Measurements from ENCODE around the gene SEC63. TPM values are rescaled to one million over a fixed set of nuclear protein-coding genes. Genes with fewer than 3 reads are reported as not detected.

The SEC63 gene
- total RNA-seq, 1 donor from 2014 or later, result 87.1 TPM

GRCh38 chr6:107988570-107988969, 30.6 kb upstream of the SEC63 start:
- H3K27ac Mint-ChIP-seq, result no peak overlapping the region
- no peaks in the 10 kb centered on the region for H3K36me3 Mint-ChIP-seq (ENCODE audit: low read depth)
- no peaks in the 10 kb centered on the region for H3K9me3 Mint-ChIP-seq
- H3K4me1 Mint-ChIP-seq (ENCODE audit: low read depth), result peaks cover 7% of the 10 kb centered on the region
- no peak overlapping the region for H3K4me3 Mint-ChIP-seq
- DNase-seq (ENCODE audit: low spot score), result no peak
- intact Hi-C loops (cut with micrococcal nuclease), result loop anchor here (10.0 kb wide), 1 partner anchor 506 kb away; no protein-coding TSS in a partner anchor
- H3K27me3 Mint-ChIP-seq (ENCODE audit: insufficient read depth), result peaks cover 2% of the 10 kb centered on the region

- Mint-ChIP-seq H3K27me3 (ENCODE audit: insufficient read depth) (peaks cover 4% of the 10 kb centered on the region), H3K4me3 (no peak overlapping the region), H3K9me3 (no peaks in the 10 kb centered on the region), H3K36me3 (ENCODE audit: low read depth) (no peaks in the 10 kb centered on the region), H3K4me1 (ENCODE audit: low read depth) (peaks cover 7% of the 10 kb centered on the region), H3K27ac (no peak overlapping the region)
- no peak for DNase-seq (ENCODE audit: low spot score)
- intact Hi-C loops (cut with micrococcal nuclease), result loop anchor here (10.0 kb wide), 1 partner anchor 507 kb away; no protein-coding TSS in a partner anchor
Measured at GRCh38 chr6:107987805-107988204, 29.8 kb upstream of the SEC63 start.

- H3K27ac Mint-ChIP-seq, result no peak overlapping the region
- intact Hi-C loops (cut with micrococcal nuclease), result loop anchor here (10.0 kb wide), 1 partner anchor 509 kb away; no protein-coding TSS in a partner anchor
- DNase-seq (ENCODE audit: low spot score), result no peak
- peaks cover 1% of the 10 kb centered on the region for H3K4me1 Mint-ChIP-seq (ENCODE audit: low read depth)
- H3K4me3 Mint-ChIP-seq, result no peak overlapping the region
- H3K36me3 Mint-ChIP-seq (ENCODE audit: low read depth), result no peaks in the 10 kb centered on the region
- no peaks in the 10 kb centered on the region for H3K9me3 Mint-ChIP-seq
- H3K27me3 Mint-ChIP-seq (ENCODE audit: insufficient read depth), result peaks cover 12% of the 10 kb centered on the region
Measured at GRCh38 chr6:107985701-107986100, 27.7 kb upstream of the SEC63 start.

- no peaks in the 10 kb centered on the region for H3K36me3 Mint-ChIP-seq (ENCODE audit: low read depth)
- intact Hi-C loops (cut with micrococcal nuclease), result loop anchor here (10.0 kb wide), 1 partner anchor 511 kb away; no protein-coding TSS in a partner anchor
- H3K27me3 Mint-ChIP-seq (ENCODE audit: insufficient read depth), result peaks cover 12% of the 10 kb centered on the region
- no peak overlapping the region for H3K4me3 Mint-ChIP-seq
- no peak for DNase-seq (ENCODE audit: low spot score)
- H3K4me1 Mint-ChIP-seq (ENCODE audit: low read depth), result no peaks in the 10 kb centered on the region
- no peak overlapping the region for H3K27ac Mint-ChIP-seq
- no peaks in the 10 kb centered on the region for H3K9me3 Mint-ChIP-seq
Measured at GRCh38 chr6:107983811-107984210, 25.8 kb upstream of the SEC63 start.

- no peak overlapping the region for H3K4me3 Mint-ChIP-seq
- H3K4me1 Mint-ChIP-seq (ENCODE audit: low read depth), result no peaks in the 10 kb centered on the region
- peaks cover 12% of the 10 kb centered on the region for H3K27me3 Mint-ChIP-seq (ENCODE audit: insufficient read depth)
- no peaks in the 10 kb centered on the region for H3K36me3 Mint-ChIP-seq (ENCODE audit: low read depth)
- no peak for DNase-seq (ENCODE audit: low spot score)
- no peak overlapping the region for H3K27ac Mint-ChIP-seq
- H3K9me3 Mint-ChIP-seq, result no peaks in the 10 kb centered on the region
- intact Hi-C loops (cut with micrococcal nuclease), result loop anchor here (10.0 kb wide), 1 partner anchor 512 kb away; no protein-coding TSS in a partner anchor
Measured at GRCh38 chr6:107982486-107982885, 24.5 kb upstream of the SEC63 start.

GRCh38 chr6:107981695-107982094, 23.7 kb upstream of the SEC63 start:
- no peaks in the 10 kb centered on the region for H3K36me3 Mint-ChIP-seq (ENCODE audit: low read depth)
- H3K4me3 Mint-ChIP-seq, result no peak overlapping the region
- DNase-seq (ENCODE audit: low spot score), result no peak
- intact Hi-C loops (cut with micrococcal nuclease), result loop anchor here (10.0 kb wide), 1 partner anchor 513 kb away; no protein-coding TSS in a partner anchor
- H3K9me3 Mint-ChIP-seq, result no peaks in the 10 kb centered on the region
- no peaks in the 10 kb centered on the region for H3K4me1 Mint-ChIP-seq (ENCODE audit: low read depth)
- no peak overlapping the region for H3K27ac Mint-ChIP-seq
- H3K27me3 Mint-ChIP-seq (ENCODE audit: insufficient read depth), result peaks cover 12% of the 10 kb centered on the region

GRCh38 chr6:107977283-107977682, 19.3 kb upstream of the SEC63 start:
- Mint-ChIP-seq H3K27ac (no peak overlapping the region), H3K9me3 (no peaks in the 10 kb centered on the region), H3K4me1 (ENCODE audit: low read depth) (no peaks in the 10 kb centered on the region), H3K27me3 (ENCODE audit: insufficient read depth) (peaks cover 9% of the 10 kb centered on the region), H3K4me3 (no peak overlapping the region), H3K36me3 (ENCODE audit: low read depth) (no peaks in the 10 kb centered on the region)
- DNase-seq (ENCODE audit: low spot score), result no peak
- intact Hi-C loops (cut with micrococcal nuclease), result no loop called here

- Mint-ChIP-seq H3K27me3 (ENCODE audit: insufficient read depth) (peaks cover 11% of the 10 kb centered on the region), H3K4me1 (ENCODE audit: low read depth) (no peaks in the 10 kb centered on the region), H3K27ac (no peak overlapping the region), H3K9me3 (no peaks in the 10 kb centered on the region), H3K4me3 (no peak overlapping the region), H3K36me3 (ENCODE audit: low read depth) (no peaks in the 10 kb centered on the region)
- intact Hi-C loops (cut with micrococcal nuclease), result no loop called here
- DNase-seq (ENCODE audit: low spot score), result no peak
Measured at GRCh38 chr6:107976155-107976783, 18.3 kb upstream of the SEC63 start.

- no peaks in the 10 kb centered on the region for H3K4me1 Mint-ChIP-seq (ENCODE audit: low read depth)
- intact Hi-C loops (cut with micrococcal nuclease), result no loop called here
Measured at GRCh38 chr6:107973594-107973993, 15.6 kb upstream of the SEC63 start.

GRCh38 chr6:107972413-107973096, 14.5 kb upstream of the SEC63 start:
- intact Hi-C loops (cut with micrococcal nuclease), result no loop called here

More at GRCh38 chr6:107973594-107973993, 15.6 kb upstream of the SEC63 start:
- Mint-ChIP-seq H3K4me3 (no peak overlapping the region), H3K27me3 (ENCODE audit: insufficient read depth) (peaks cover 8% of the 10 kb centered on the region), H3K27ac (no peak overlapping the region), H3K9me3 (no peaks in the 10 kb centered on the region), H3K36me3 (ENCODE audit: low read depth) (no peaks in the 10 kb centered on the region)
- DNase-seq (ENCODE audit: low spot score), result no peak

GRCh38 chr6:107971181-107971580, 13.2 kb upstream of the SEC63 start:
- H3K4me1 Mint-ChIP-seq (ENCODE audit: low read depth), result no peaks in the 10 kb centered on the region
- intact Hi-C loops (cut with micrococcal nuclease), result no loop called here
- no peak overlapping the region for H3K27ac Mint-ChIP-seq
- H3K4me3 Mint-ChIP-seq, result no peak overlapping the region
- DNase-seq (ENCODE audit: low spot score), result no peak
- no peaks in the 10 kb centered on the region for H3K36me3 Mint-ChIP-seq (ENCODE audit: low read depth)
- H3K9me3 Mint-ChIP-seq, result no peaks in the 10 kb centered on the region
- H3K27me3 Mint-ChIP-seq (ENCODE audit: insufficient read depth), result peaks cover 8% of the 10 kb centered on the region

More at GRCh38 chr6:107972413-107973096, 14.5 kb upstream of the SEC63 start:
- Mint-ChIP-seq H3K36me3 (ENCODE audit: low read depth) (no peaks in the 10 kb centered on the region), H3K4me1 (ENCODE audit: low read depth) (no peaks in the 10 kb centered on the region), H3K27me3 (ENCODE audit: insufficient read depth) (peaks cover 8% of the 10 kb centered on the region), H3K4me3 (no peak overlapping the region), H3K9me3 (no peaks in the 10 kb centered on the region), H3K27ac (no peak overlapping the region)
- DNase-seq (ENCODE audit: low spot score), result no peak

GRCh38 chr6:107970255-107970654, 12.2 kb upstream of the SEC63 start:
- intact Hi-C loops (cut with micrococcal nuclease), result no loop called here
- no peaks in the 10 kb centered on the region for H3K4me1 Mint-ChIP-seq (ENCODE audit: low read depth)

GRCh38 chr6:107968081-107968480, 10.1 kb upstream of the SEC63 start:
- Mint-ChIP-seq H3K4me3 (no peak overlapping the region), H3K9me3 (no peaks in the 10 kb centered on the region)

More at GRCh38 chr6:107970255-107970654, 12.2 kb upstream of the SEC63 start:
- H3K27ac Mint-ChIP-seq, result no peak overlapping the region
- H3K4me3 Mint-ChIP-seq, result no peak overlapping the region
- no peak for DNase-seq (ENCODE audit: low spot score)
- no peaks in the 10 kb centered on the region for H3K36me3 Mint-ChIP-seq (ENCODE audit: low read depth)
- peaks cover 8% of the 10 kb centered on the region for H3K27me3 Mint-ChIP-seq (ENCODE audit: insufficient read depth)
- H3K9me3 Mint-ChIP-seq, result no peaks in the 10 kb centered on the region

More at GRCh38 chr6:107968081-107968480, 10.1 kb upstream of the SEC63 start:
- intact Hi-C loops (cut with micrococcal nuclease), result no loop called here
- Mint-ChIP-seq H3K27me3 (ENCODE audit: insufficient read depth) (peaks cover 6% of the 10 kb centered on the region), H3K4me1 (ENCODE audit: low read depth) (peaks cover 8% of the 10 kb centered on the region), H3K27ac (no peak overlapping the region), H3K36me3 (ENCODE audit: low read depth) (no peaks in the 10 kb centered on the region)
- DNase-seq (ENCODE audit: low spot score), result no peak
